ENCODE results near the gene NSF. TPM values are rescaled to one million over a fixed set of nuclear protein-coding genes. Genes with fewer than 3 reads are reported as not detected.

Gene NSF
- total RNA-seq, 2 experiments from 2014 or later: 35.3 to 42.5 TPM

DNA sequence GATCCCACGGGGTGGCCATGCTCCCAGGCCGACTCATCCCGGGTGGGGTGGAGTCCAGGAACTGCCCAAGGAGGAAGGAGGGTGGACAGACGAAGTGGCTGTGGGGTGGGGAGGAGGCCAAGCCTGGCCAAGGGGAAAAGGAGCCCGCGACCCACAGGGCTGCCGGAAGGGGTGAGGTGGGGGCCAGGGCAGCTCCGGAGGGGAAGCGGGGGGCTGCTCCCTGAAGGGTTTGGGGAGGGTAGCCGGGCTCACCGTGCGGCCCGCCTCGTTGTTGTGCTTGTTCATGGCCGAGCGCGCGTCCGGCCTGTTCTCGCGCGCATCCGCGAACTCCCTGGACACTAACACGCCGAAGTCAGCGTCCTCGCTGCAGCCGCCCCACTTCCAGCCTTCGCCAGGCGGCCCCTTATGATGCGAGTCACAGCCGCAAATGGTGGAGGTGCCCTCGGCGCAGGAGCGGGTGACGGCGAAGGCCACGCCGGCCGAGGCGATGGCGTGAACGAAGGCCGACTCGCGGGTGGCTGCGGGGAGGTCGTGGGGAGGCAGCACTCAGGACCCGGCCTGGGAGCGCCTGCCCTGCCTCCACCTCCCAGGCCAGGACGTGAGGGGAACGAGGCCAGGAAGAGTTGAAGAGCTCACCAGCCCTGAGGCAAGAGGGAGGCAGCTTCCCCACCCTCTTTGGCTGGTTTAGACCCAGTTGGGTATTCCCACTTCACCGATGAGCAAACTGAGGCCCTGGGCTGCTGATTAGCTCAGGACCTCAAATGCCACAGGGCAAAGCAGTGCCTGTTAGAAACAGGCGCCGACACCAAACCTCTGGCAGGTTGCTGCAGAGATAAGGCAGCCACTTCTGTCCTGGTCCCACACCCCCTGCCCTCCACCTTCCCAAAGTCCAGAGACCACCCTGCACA, 179.3 kb downstream of the NSF start:
- Histone ChIP-seq H3K27ac (ENCODE audit: low read depth, low read length, poor library complexity, severe bottlenecking) (no peak overlapping the region), H2AFZ (ENCODE audit: low read length) (no peak overlapping the region), H3K36me3 (ENCODE audit: insufficient read depth, low read length) (no peaks in the 10 kb centered on the region), H3K4me2 (ENCODE audit: low read length) (peak overlapping the region; percentile 58; the same call in 1 of the 2 replicates), H3K9me2 (ENCODE audit: insufficient read depth, low read length) (no peaks in the 10 kb centered on the region), H4K20me1 (ENCODE audit: insufficient read depth, low read length) (no peaks in the 10 kb centered on the region), H3K79me2 (ENCODE audit: insufficient read depth, low read depth, low read length) (no peaks in the 10 kb centered on the region), H3K4me1 (ENCODE audit: insufficient read depth, low read length, poor library complexity, severe bottlenecking) (peaks cover 30% of the 10 kb centered on the region), H3K4me3 (ENCODE audit: low read depth, low read length, poor library complexity, severe bottlenecking) (no peak overlapping the region), H3K9me3 (ENCODE audit: low read length) (no peaks in the 10 kb centered on the region)
- no TSS peak for BruUV-seq (replicated peaks)
- ChIA-PET CTCF (ENCODE audit: unreplicated experiment) (no interaction called here), POLR2A (no interaction called here)
- TF ChIP-seq EZH2phosphoT487 (IDR thresholded peaks at IDR 0.05; ENCODE audit: borderline replicate concordance, low read depth, low read length): no peak
- TF ChIP-seq, protein P1, sequence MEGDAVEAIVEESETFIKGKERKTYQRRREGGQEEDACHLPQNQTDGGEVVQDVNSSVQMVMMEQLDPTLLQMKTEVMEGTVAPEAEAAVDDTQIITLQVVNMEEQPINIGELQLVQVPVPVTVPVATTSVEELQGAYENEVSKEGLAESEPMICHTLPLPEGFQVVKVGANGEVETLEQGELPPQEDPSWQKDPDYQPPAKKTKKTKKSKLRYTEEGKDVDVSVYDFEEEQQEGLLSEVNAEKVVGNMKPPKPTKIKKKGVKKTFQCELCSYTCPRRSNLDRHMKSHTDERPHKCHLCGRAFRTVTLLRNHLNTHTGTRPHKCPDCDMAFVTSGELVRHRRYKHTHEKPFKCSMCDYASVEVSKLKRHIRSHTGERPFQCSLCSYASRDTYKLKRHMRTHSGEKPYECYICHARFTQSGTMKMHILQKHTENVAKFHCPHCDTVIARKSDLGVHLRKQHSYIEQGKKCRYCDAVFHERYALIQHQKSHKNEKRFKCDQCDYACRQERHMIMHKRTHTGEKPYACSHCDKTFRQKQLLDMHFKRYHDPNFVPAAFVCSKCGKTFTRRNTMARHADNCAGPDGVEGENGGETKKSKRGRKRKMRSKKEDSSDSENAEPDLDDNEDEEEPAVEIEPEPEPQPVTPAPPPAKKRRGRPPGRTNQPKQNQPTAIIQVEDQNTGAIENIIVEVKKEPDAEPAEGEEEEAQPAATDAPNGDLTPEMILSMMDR (conservative IDR thresholded peaks at IDR 0.05; ENCODE audit: low read length): no peak
- intact Hi-C loops (cut with micrococcal nuclease; ENCODE audit: unreplicated experiment): no loop called here
- DNase-seq (ENCODE audit: low spot score): no peak

DNA sequence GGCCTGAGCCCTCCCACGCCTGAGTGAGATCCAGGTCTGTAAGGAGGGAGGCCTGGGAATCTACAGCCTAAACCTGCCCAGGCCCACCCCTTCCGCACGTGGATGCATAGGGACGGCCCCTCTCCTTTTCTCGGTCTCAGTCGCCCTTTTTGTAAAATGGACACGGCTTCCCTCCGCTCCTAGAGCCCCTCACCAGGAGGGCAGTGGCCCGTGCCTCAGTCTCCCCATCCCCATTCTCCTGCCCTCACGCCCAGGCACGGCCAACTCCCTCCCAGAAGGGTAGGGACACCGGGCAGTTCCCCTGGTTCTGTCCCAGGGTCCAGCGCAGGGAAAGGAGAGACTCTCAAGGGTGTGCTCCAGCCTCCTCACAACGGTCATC, 180.0 kb downstream of the NSF start:
- no peak for TF ChIP-seq EZH2phosphoT487 (IDR thresholded peaks at IDR 0.05; ENCODE audit: borderline replicate concordance, low read depth, low read length)
- TF ChIP-seq, protein P1 (conservative IDR thresholded peaks at IDR 0.05; ENCODE audit: low read length): no peak
- peak overlapping the region; percentile 58; the same call in 1 of the 2 replicates for H3K4me2 ChIP-seq (ENCODE audit: low read length)
- H3K27ac ChIP-seq (ENCODE audit: low read depth, low read length, poor library complexity, severe bottlenecking): no peak overlapping the region
- ChIA-PET POLR2A (no interaction called here), CTCF (ENCODE audit: unreplicated experiment) (no interaction called here)
- no peak for DNase-seq (ENCODE audit: low spot score)
- no peaks in the 10 kb centered on the region for H3K36me3 ChIP-seq (ENCODE audit: insufficient read depth, low read length)
- H3K4me1 ChIP-seq (ENCODE audit: insufficient read depth, low read length, poor library complexity, severe bottlenecking): peaks cover 30% of the 10 kb centered on the region
- H3K9me2 ChIP-seq (ENCODE audit: insufficient read depth, low read length): no peaks in the 10 kb centered on the region
- BruUV-seq (replicated peaks): no TSS peak
- intact Hi-C loops (cut with micrococcal nuclease; ENCODE audit: unreplicated experiment): no loop called here
- H2AFZ ChIP-seq (ENCODE audit: low read length): no peak overlapping the region; the same call in 1 of the 2 replicates
- no peak overlapping the region for H3K4me3 ChIP-seq (ENCODE audit: low read depth, low read length, poor library complexity, severe bottlenecking)
- no peaks in the 10 kb centered on the region for H4K20me1 ChIP-seq (ENCODE audit: insufficient read depth, low read length)
- no peaks in the 10 kb centered on the region for H3K79me2 ChIP-seq (ENCODE audit: insufficient read depth, low read depth, low read length)
- no peaks in the 10 kb centered on the region for H3K9me3 ChIP-seq (ENCODE audit: low read length)
